Suprapubic skin (tissue), 4 donors: ENCODE data around the gene S100A16. TPM values are rescaled to one million over a fixed set of nuclear protein-coding genes. Genes with fewer than 3 reads are reported as not detected.
"Not testable (repeated sequence)": the region's sequence is repeated elsewhere in the genome, so short reads cannot be mapped to it uniquely, and the experiment has no call there.

Source experiments
- DNase-seq, 2 donors: peaks; one replicate each; pipeline ENCODE4 v3.0.0-alpha.2; 2019; ENCODE audit warnings: low spot score in 2 of 2
- H3K27ac ChIP-seq: fragments of 200-600 bp; sonication (generic); one replicate; pipeline ENCODE4 v1.5.1; 2019
- H3K27me3 ChIP-seq: fragments of 200-600 bp; sonication (generic); one replicate; pipeline ENCODE4 v1.5.1; 2019
- H3K36me3 ChIP-seq: fragments of 200-600 bp; sonication (generic); one replicate; pipeline ENCODE4 v1.5.1; 2019
- H3K4me1 ChIP-seq: fragments of 200-600 bp; sonication (generic); one replicate; pipeline ENCODE4 v1.5.1; 2019
- H3K4me3 ChIP-seq: fragments of 200-600 bp; sonication (generic); one replicate; pipeline ENCODE4 v1.5.1; 2019; ENCODE audit warnings: mild to moderate bottlenecking
- H3K9me3 ChIP-seq: fragments of 200-600 bp; sonication (generic); one replicate; pipeline ENCODE4 v1.5.1; 2019
- CTCF ChIP-seq, 2 donors: fragments of 200-600 bp in 1 of 2; fragments of 450-650 bp in 1 of 2; sonication (generic) in 1 of 2; IDR thresholded peaks; one replicate each; pipeline ENCODE4 v1.5.1; 2016 to 2019; ENCODE audit warnings: antibody characterized with exemption in 2 of 2, mild to moderate bottlenecking in 1 of 2, moderate library complexity in 1 of 2
- EP300 ChIP-seq: sonication (generic); formaldehyde crosslinking; IDR thresholded peaks from one replicate; pipeline ENCODE4 v1.6.1; 2017; ENCODE audit warnings: antibody characterized with exemption
- POLR2A ChIP-seq, 2 donors: fragments of 450-650 bp; IDR thresholded peaks; one replicate each; pipeline ENCODE4 v1.6.1; 2017; ENCODE audit warnings: antibody characterized with exemption in 2 of 2, mild to moderate bottlenecking in 2 of 2, moderate library complexity in 2 of 2
- POLR2AphosphoS5 ChIP-seq, 3 donors: sonication (generic); formaldehyde crosslinking; IDR thresholded peaks; one replicate each; pipeline ENCODE4 v1.6.1; 2017; ENCODE audit warnings: antibody characterized with exemption in 3 of 3
- WGBS: methylation state at CpG from one replicate; pipeline ENCODE4 v1.1.5; 2018; 5-methylcytosine and 5-hydroxymethylcytosine counted together
- total RNA-seq, 4 donors: library from RNA; depleted of rRNA; stranded (reverse); fragments of >200 nt; gene quantifications; one replicate each; pipeline ENCODE4 v1.1.0, GENCODE V29; 2016

The S100A16 gene
- total RNA-seq, 4 donors from 2014 or later = 133 to 668 (median 414) TPM

GRCh38 chr1:153578490-153578889 is 34.4 kb downstream of the S100A16 start:
- Histone ChIP-seq H3K36me3 (no peaks in the 10 kb centered on the region), H3K4me3 (no peak overlapping the region), H3K27ac (no peak overlapping the region), H3K9me3 (no peaks in the 10 kb centered on the region), H3K27me3 (no peaks in the 10 kb centered on the region), H3K4me1 (peaks cover 11% of the 10 kb centered on the region)
- TF ChIP-seq CTCF (IDR thresholded peaks at IDR 0.05) (no peak), POLR2A (IDR thresholded peaks at IDR 0.05) (no peak)
- DNase-seq = no peak

GRCh38 chr1:153577624-153578051 is 35.3 kb downstream of the S100A16 start:
- no peak overlapping the region for H3K4me3 ChIP-seq
- no peak for DNase-seq
- no peaks in the 10 kb centered on the region for H3K9me3 ChIP-seq
- peaks cover 18% of the 10 kb centered on the region for H3K4me1 ChIP-seq
- no peaks in the 10 kb centered on the region for H3K36me3 ChIP-seq
- no peaks in the 10 kb centered on the region for H3K27me3 ChIP-seq
- 52% methylated on average over 9 of the region's 9 CpGs for WGBS
- no peak for TF ChIP-seq POLR2AphosphoS5 (IDR thresholded peaks at IDR 0.05)
- TF ChIP-seq POLR2A (IDR thresholded peaks at IDR 0.05) = no peak
- no peak for TF ChIP-seq CTCF (IDR thresholded peaks at IDR 0.05)
- no peak for TF ChIP-seq EP300
- H3K27ac ChIP-seq = no peak overlapping the region

- Histone ChIP-seq H3K4me1 (peaks cover 23% of the 10 kb centered on the region), H3K4me3 (no peak overlapping the region), H3K36me3 (no peaks in the 10 kb centered on the region), H3K27ac (no peak overlapping the region), H3K9me3 (no peaks in the 10 kb centered on the region), H3K27me3 (no peaks in the 10 kb centered on the region)
- DNase-seq = no peak
- TF ChIP-seq CTCF (IDR thresholded peaks at IDR 0.05) = no peak
- TF ChIP-seq POLR2AphosphoS5 (IDR thresholded peaks at IDR 0.05) = no peak
- TF ChIP-seq EP300 = no peak
- TF ChIP-seq POLR2A (IDR thresholded peaks at IDR 0.05) = no peak
- 56% methylated on average over 4 of the region's 4 CpGs for WGBS
Measured at GRCh38 chr1:153577138-153577537, 35.8 kb downstream of the S100A16 start.

GRCh38 chr1:153575497-153575896 is 37.4 kb downstream of the S100A16 start:
- H3K27me3 ChIP-seq, H3K27ac ChIP-seq, DNase-seq, H3K36me3 ChIP-seq, H3K9me3 ChIP-seq, H3K4me3 ChIP-seq: not testable (repeated sequence)
- H3K4me1 ChIP-seq = peaks cover 27% of the 10 kb centered on the region
- 92% methylated on average over 10 of the region's 10 CpGs for WGBS

- H3K36me3 ChIP-seq, H3K4me3 ChIP-seq, DNase-seq, H3K27ac ChIP-seq, H3K9me3 ChIP-seq, H3K27me3 ChIP-seq: not testable (repeated sequence)
- peaks cover 27% of the 10 kb centered on the region for H3K4me1 ChIP-seq
- WGBS = 94% methylated on average over 6 of the region's 35 CpGs
Measured at GRCh38 chr1:153575081-153575491, 37.9 kb downstream of the S100A16 start.

- Histone ChIP-seq H3K27me3 (no peaks in the 10 kb centered on the region), H3K36me3 (no peaks in the 10 kb centered on the region), H3K4me1 (peaks cover 34% of the 10 kb centered on the region), H3K9me3 (no peaks in the 10 kb centered on the region), H3K4me3 (no peak overlapping the region), H3K27ac (peak overlapping the region; percentile 64)
- DNase-seq = no peak
- 83% methylated on average over 3 of the region's 3 CpGs for WGBS
- TF ChIP-seq POLR2A (IDR thresholded peaks at IDR 0.05) (no peak), EP300 (no peak), POLR2AphosphoS5 (IDR thresholded peaks at IDR 0.05) (no peak)
Measured at GRCh38 chr1:153573351-153573750, 39.6 kb downstream of the S100A16 start.

GRCh38 chr1:153572569-153573015 is 40.3 kb downstream of the S100A16 start:
- TF ChIP-seq POLR2A (IDR thresholded peaks at IDR 0.05) = no peak
- peak in 2 of 3 donors; percentile 24 to 60 for TF ChIP-seq POLR2AphosphoS5 (IDR thresholded peaks at IDR 0.05)
- TF ChIP-seq CTCF (IDR thresholded peaks at IDR 0.05) = peak; percentile 67 to 81
- peak overlapping the region; percentile 64 for H3K27ac ChIP-seq
- H3K36me3 ChIP-seq = no peaks in the 10 kb centered on the region
- no peaks in the 10 kb centered on the region for H3K27me3 ChIP-seq
- no peak overlapping the region for H3K4me3 ChIP-seq
- 2% methylated on average over 3 of the region's 3 CpGs for WGBS
- peaks cover 36% of the 10 kb centered on the region for H3K4me1 ChIP-seq
- H3K9me3 ChIP-seq = no peaks in the 10 kb centered on the region
- DNase-seq = no peak
